Endothelial cell of umbilical vein (primary cell): ENCODE measurements around the gene AGBL4. TPM values are rescaled to one million over a fixed set of nuclear protein-coding genes. Genes with fewer than 3 reads are reported as not detected.

Experiments used
- BruUV-seq: library from RNA; stranded (reverse); fragments of 400-500 nt; replicated peaks from 2 replicates; lab custom pipeline; 2021; lab: Mats Ljungman, UMichigan
- CTCF ChIA-PET: fragments of 300-600, 350-600 bp; sonication (Branson Sonifier 250); formaldehyde crosslinking; loops from one replicate; lab custom pipeline; 2021; ENCODE audit warnings: antibody characterized with exemption, inconsistent platforms; lab: Charles Lee
- POLR2A ChIA-PET: fragments of 300-600, 350-600 bp; sonication (Branson Sonifier 250); formaldehyde crosslinking; loops from one replicate; lab custom pipeline; 2021; ENCODE audit warnings: antibody characterized with exemption, inconsistent platforms; lab: Charles Lee
- DNase-seq: peaks from one replicate; pipeline ENCODE4 v3.0.0-alpha.2; 2011; ENCODE audit warnings: low read depth, low spot score
- FAIRE-seq: peaks from 2 replicates; lab custom pipeline; 2011; peaks lifted over from hg19 to GRCh38; lab: Jason Lieb, UNC
- H2AFZ ChIP-seq: 2 replicates; pipeline ENCODE4 v1.6.0; 2012; ENCODE audit warnings: low read depth, low read length, control low read depth, inconsistent platforms
- H3K27ac ChIP-seq: 2 replicates; pipeline ENCODE4 v1.5.1; 2011; ENCODE audit warnings: low read depth, mild to moderate bottlenecking, control low read depth, low read length, moderate library complexity; ENCODE audit not compliant: insufficient read depth
- H3K27me3 ChIP-seq, 2 experiments: 2 replicates each; pipeline versions ENCODE4 v1.6.0 to v1.6.1; 2011; ENCODE audit warnings: low read length in 2 of 2, mixed read lengths in 1 of 2; ENCODE audit not compliant: control insufficient read depth in 2 of 2, insufficient read depth in 2 of 2
- H3K36me3 ChIP-seq, 2 experiments: 2 replicates in 1 of 2; 3 replicates in 1 of 2; pipeline ENCODE4 v1.5.1; 2011; ENCODE audit warnings: low read length in 2 of 2, mild to moderate bottlenecking in 1 of 2, moderate library complexity in 1 of 2; ENCODE audit not compliant: control insufficient read depth in 2 of 2, insufficient read depth in 2 of 2; ENCODE audit errors: extremely low read depth in 1 of 2
- H3K4me1 ChIP-seq: 3 replicates; pipeline ENCODE4 v1.5.1; 2011; ENCODE audit warnings: mild to moderate bottlenecking, low read length; ENCODE audit not compliant: control insufficient read depth, insufficient read depth; ENCODE audit errors: extremely low read depth
- H3K4me2 ChIP-seq: 2 replicates; pipeline ENCODE4 v1.6.1; 2011; ENCODE audit warnings: low read length, control low read depth, mixed read lengths; ENCODE audit not compliant: insufficient read depth
- H3K4me3 ChIP-seq, 3 experiments: fragments of 200-600 bp in 1 of 3; sonication (generic), shearing (Covaris generic) in 1 of 3; replicated peaks in 1 of 3; 2 replicates each; pipeline ENCODE4 v1.5.1; 2011 to 2016; ENCODE audit warnings: control low read depth in 3 of 3, low read length in 3 of 3, mild to moderate bottlenecking in 2 of 3, inconsistent platforms in 1 of 3, low read depth in 1 of 3, moderate library complexity in 1 of 3; ENCODE audit not compliant: insufficient read depth in 1 of 3
- H3K79me2 ChIP-seq: 2 replicates; pipeline ENCODE4 v1.6.0; 2012; ENCODE audit warnings: low read length, inconsistent platforms; ENCODE audit not compliant: control insufficient read depth, insufficient read depth
- H3K9ac ChIP-seq: replicated peaks from 2 replicates; pipeline ENCODE3; 2011; ENCODE audit warnings: low read length, control low read depth; ENCODE audit not compliant: insufficient read depth; ENCODE audit errors: extremely low read depth
- H3K9me1 ChIP-seq: replicated peaks from 3 replicates; pipeline ENCODE4 v1.6.0; 2011; ENCODE audit warnings: mild to moderate bottlenecking, low read length; ENCODE audit not compliant: control insufficient read depth, insufficient read depth; ENCODE audit errors: extremely low read depth
- H3K9me3 ChIP-seq: replicated peaks from 2 replicates; pipeline ENCODE4 v1.5.1; 2012; ENCODE audit warnings: low read length, inconsistent platforms; ENCODE audit not compliant: control insufficient read depth, insufficient read depth
- H4K20me1 ChIP-seq: replicated peaks from 2 replicates; pipeline ENCODE3; 2011; ENCODE audit warnings: mild to moderate bottlenecking, low read length; ENCODE audit not compliant: control insufficient read depth, insufficient read depth; ENCODE audit errors: extremely low read depth
- EZH2 ChIP-seq: IDR thresholded peaks from 2 replicates; pipeline ENCODE4 v1.6.1; 2012; ENCODE audit warnings: borderline replicate concordance, low read depth, mild to moderate bottlenecking, moderate library complexity, low read length, inconsistent platforms; ENCODE audit not compliant: severe bottlenecking
- FOS ChIP-seq: IDR thresholded peaks from 2 replicates; pipeline ENCODE4 v1.6.1; 2011; ENCODE audit warnings: mild to moderate bottlenecking, low read length, moderate library complexity, borderline replicate concordance; ENCODE audit not compliant: insufficient read depth
- GATA2 ChIP-seq: IDR thresholded peaks from 2 replicates; pipeline ENCODE4 v1.7.0; 2011; ENCODE audit warnings: low read depth, mild to moderate bottlenecking, moderate library complexity, mixed read lengths, low read length; ENCODE audit not compliant: insufficient read length, insufficient read depth
- JUN ChIP-seq: IDR thresholded peaks from 2 replicates; pipeline ENCODE4 v1.6.1; 2011; ENCODE audit warnings: borderline replicate concordance, low read depth; ENCODE audit not compliant: insufficient read length, insufficient read depth
- MYC ChIP-seq: IDR thresholded peaks from one replicate; pipeline ENCODE4 v1.6.1; 2011; ENCODE audit warnings: mild to moderate bottlenecking, low read depth, low read length
- POLR2A ChIP-seq: IDR thresholded peaks from 2 replicates; pipeline ENCODE4 v1.6.1; 2012; ENCODE audit warnings: low read depth, mild to moderate bottlenecking, control low read depth, low read length
- POLR2AphosphoS5 ChIP-seq: IDR thresholded peaks from 2 replicates; pipeline ENCODE4 v1.6.1; 2012; ENCODE audit warnings: low read depth, mild to moderate bottlenecking, control low read depth, low read length, moderate library complexity; ENCODE audit not compliant: insufficient read depth
- dilution Hi-C: fragments of 300-500 bp; cut with MboI; formaldehyde crosslinking; loops from one replicate; pipeline ENCODE4 v1.15.0; 2019; ENCODE audit warnings: low sequenced_read_pairs; ENCODE audit not compliant: extremely low pct_ligation_motif_present
- intact Hi-C: fragments of 100-400 bp; cut with micrococcal nuclease; formaldehyde crosslinking; loops from one replicate; pipeline ENCODE4 v1.10.0; 2022
- polyA plus RNA-seq, 4 experiments: library from polyadenylated mRNA; depleted of rRNA in 3 of 4; stranded (reverse) in 3 of 4; unstranded in 1 of 4; fragments of >200 nt; gene quantifications; 2 replicates each; pipeline versions ENCODE4 v1.2.1 to v1.2.3, GENCODE V29; 2011 to 2012; ENCODE audit warnings: missing spikeins in 1 of 4
- total RNA-seq: library from RNA; stranded (reverse); gene quantifications from 2 replicates; pipeline ENCODE4 v1.2.3, GENCODE V29; 2021
- TF ChIP-seq, protein P1 (sequence below), 2 donors: IDR thresholded peaks; 1 replicate in 1 of 2; 2 replicates in 1 of 2; pipeline ENCODE4 v1.5.1; 2011; ENCODE audit warnings: low read length in 2 of 2, mild to moderate bottlenecking in 2 of 2, moderate library complexity in 2 of 2, control low read depth in 1 of 2, inconsistent platforms in 1 of 2, low read depth in 1 of 2; ENCODE audit not compliant: insufficient read depth in 1 of 2; ENCODE audit errors: extremely low read depth in 1 of 2
- TF ChIP-seq, protein P2 (sequence below): IDR thresholded peaks from 2 replicates; pipeline ENCODE4 v1.6.1; 2011; ENCODE audit not compliant: insufficient read depth, insufficient read length

Gene AGBL4
- total and polyA plus RNA-seq, 2 donors (not counting 3 experiments of a cell fraction or from before 2014, with no cell fraction given): not detected

GRCh38 chr1:48548985-48549384 lies 1474.8 kb downstream of the AGBL4 start:
- H3K79me2 ChIP-seq: no peaks in the 10 kb centered on the region
- FAIRE-seq (no peak), DNase-seq (no peak)
- no peak overlapping the region for H2AFZ ChIP-seq
- TF ChIP-seq MYC (no peak), POLR2A (no peak)
- intact Hi-C loops: no loop called here
- ChIA-PET POLR2A (no interaction called here), CTCF (no interaction called here)
- dilution Hi-C loops: no loop called here
- no peaks in the 10 kb centered on the region for H3K9me3 ChIP-seq
- H3K4me1 ChIP-seq: no peaks in the 10 kb centered on the region
- no peak overlapping the region for H3K9ac ChIP-seq
- no peak overlapping the region for H3K4me2 ChIP-seq
- no peaks in the 10 kb centered on the region for H3K36me3 ChIP-seq
- no peaks in the 10 kb centered on the region for H4K20me1 ChIP-seq
- H3K27ac ChIP-seq: no peak overlapping the region
- H3K9me1 ChIP-seq: no peaks in the 10 kb centered on the region
- H3K4me3 ChIP-seq: no peak overlapping the region
- H3K27me3 ChIP-seq: no peaks in the 10 kb centered on the region
- BruUV-seq: no TSS peak

- H3K27ac ChIP-seq: no peak overlapping the region
- H3K9me1 ChIP-seq: no peaks in the 10 kb centered on the region
- CTCF ChIA-PET: no interaction called here
- no TSS peak for BruUV-seq
- DNase-seq: no peak
- H3K9me3 ChIP-seq: no peaks in the 10 kb centered on the region
- no peaks in the 10 kb centered on the region for H3K4me1 ChIP-seq
- no peak overlapping the region for H2AFZ ChIP-seq
- H3K36me3 ChIP-seq: no peaks in the 10 kb centered on the region
- no peaks in the 10 kb centered on the region for H4K20me1 ChIP-seq
- H3K79me2 ChIP-seq: no peaks in the 10 kb centered on the region
- no peak overlapping the region for H3K9ac ChIP-seq
- intact Hi-C loops: no loop called here
- FAIRE-seq: no peak
- H3K4me2 ChIP-seq: no peak overlapping the region
- H3K27me3 ChIP-seq: no peaks in the 10 kb centered on the region
- POLR2A ChIA-PET: no interaction called here
- H3K4me3 ChIP-seq: no peak overlapping the region
- TF ChIP-seq JUN (no peak), GATA2 (no peak), POLR2AphosphoS5 (no peak), FOS (no peak), POLR2A (no peak), EZH2 (no peak), MYC (no peak)
- TF ChIP-seq, protein P1, sequence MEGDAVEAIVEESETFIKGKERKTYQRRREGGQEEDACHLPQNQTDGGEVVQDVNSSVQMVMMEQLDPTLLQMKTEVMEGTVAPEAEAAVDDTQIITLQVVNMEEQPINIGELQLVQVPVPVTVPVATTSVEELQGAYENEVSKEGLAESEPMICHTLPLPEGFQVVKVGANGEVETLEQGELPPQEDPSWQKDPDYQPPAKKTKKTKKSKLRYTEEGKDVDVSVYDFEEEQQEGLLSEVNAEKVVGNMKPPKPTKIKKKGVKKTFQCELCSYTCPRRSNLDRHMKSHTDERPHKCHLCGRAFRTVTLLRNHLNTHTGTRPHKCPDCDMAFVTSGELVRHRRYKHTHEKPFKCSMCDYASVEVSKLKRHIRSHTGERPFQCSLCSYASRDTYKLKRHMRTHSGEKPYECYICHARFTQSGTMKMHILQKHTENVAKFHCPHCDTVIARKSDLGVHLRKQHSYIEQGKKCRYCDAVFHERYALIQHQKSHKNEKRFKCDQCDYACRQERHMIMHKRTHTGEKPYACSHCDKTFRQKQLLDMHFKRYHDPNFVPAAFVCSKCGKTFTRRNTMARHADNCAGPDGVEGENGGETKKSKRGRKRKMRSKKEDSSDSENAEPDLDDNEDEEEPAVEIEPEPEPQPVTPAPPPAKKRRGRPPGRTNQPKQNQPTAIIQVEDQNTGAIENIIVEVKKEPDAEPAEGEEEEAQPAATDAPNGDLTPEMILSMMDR (IDR thresholded peaks at IDR 0.05; ENCODE audit: extremely low read depth in 1 of 2, insufficient read depth in 1 of 2, low read depth in 1 of 2, low read length in 2 of 2): no peak
- TF ChIP-seq, protein P2, sequence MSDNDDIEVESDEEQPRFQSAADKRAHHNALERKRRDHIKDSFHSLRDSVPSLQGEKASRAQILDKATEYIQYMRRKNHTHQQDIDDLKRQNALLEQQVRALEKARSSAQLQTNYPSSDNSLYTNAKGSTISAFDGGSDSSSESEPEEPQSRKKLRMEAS: no peak
- dilution Hi-C loops: no loop called here
Observed at GRCh38 chr1:48547561-48548220, 1476.1 kb downstream of the AGBL4 start.
